H9 (cell line): ENCODE data around the gene GRIK3. TPM values are rescaled to one million over a fixed set of nuclear protein-coding genes. Genes with fewer than 3 reads are reported as not detected.

Source experiments
- DNase-seq: peaks from one replicate; pipeline ENCODE4 v3.0.0-alpha.2; 2017
- H2AFZ ChIP-seq: one replicate; pipeline ENCODE4 v1.6.1; 2013; ENCODE audit warnings: mild to moderate bottlenecking, low read length, control low read depth, moderate library complexity
- H2AK5ac ChIP-seq: 2 replicates; pipeline ENCODE4 v1.6.1; 2013; ENCODE audit warnings: low read length, control low read depth, mixed read lengths; ENCODE audit not compliant: insufficient read length
- H2BK120ac ChIP-seq: one replicate; pipeline ENCODE4 v1.6.1; 2013; ENCODE audit warnings: low read depth, mild to moderate bottlenecking, low read length, control low read depth, inconsistent platforms; ENCODE audit not compliant: poor library complexity, severe bottlenecking
- H2BK12ac ChIP-seq: 2 replicates; pipeline ENCODE4 v1.6.1; 2013; ENCODE audit warnings: low read length, control low read depth, mixed read lengths, low read depth; ENCODE audit not compliant: insufficient read length
- H2BK15ac ChIP-seq: 2 replicates; pipeline ENCODE4 v1.6.1; 2013; ENCODE audit warnings: low read depth, low read length, control low read depth
- H2BK20ac ChIP-seq: one replicate; pipeline ENCODE4 v1.6.1; 2013; ENCODE audit warnings: low read depth, mild to moderate bottlenecking, low read length, control low read depth, inconsistent platforms; ENCODE audit not compliant: poor library complexity, severe bottlenecking
- H2BK5ac ChIP-seq: 2 replicates; pipeline ENCODE4 v1.6.1; 2013; ENCODE audit warnings: low read length, control low read depth, mixed read lengths; ENCODE audit not compliant: insufficient read length
- H3K14ac ChIP-seq: 2 replicates; pipeline ENCODE4 v1.6.1; 2013; ENCODE audit warnings: low read length, control low read depth; ENCODE audit not compliant: insufficient read depth
- H3K18ac ChIP-seq: 2 replicates; pipeline ENCODE4 v1.6.1; 2013; ENCODE audit warnings: low read depth, mild to moderate bottlenecking, mixed read lengths, low read length, control low read depth; ENCODE audit not compliant: insufficient read length
- H3K23ac ChIP-seq: 2 replicates; pipeline ENCODE4 v1.6.1; 2013; ENCODE audit warnings: low read length, control low read depth, mixed read lengths, low read depth; ENCODE audit not compliant: insufficient read length
- H3K23me2 ChIP-seq: 2 replicates; pipeline ENCODE4 v1.6.1; 2013; ENCODE audit warnings: low read depth, mild to moderate bottlenecking, mixed read lengths, low read length, control low read depth; ENCODE audit not compliant: insufficient read length, poor library complexity, severe bottlenecking
- H3K27ac ChIP-seq: 2 replicates; pipeline ENCODE4 v1.5.1; 2013; ENCODE audit warnings: low read length, control low read depth, mixed read lengths, low read depth; ENCODE audit not compliant: insufficient read length
- H3K27me3 ChIP-seq: 2 replicates; pipeline ENCODE4 v1.6.1; 2013; ENCODE audit warnings: low read length, control low read depth, inconsistent platforms; ENCODE audit not compliant: insufficient read depth
- H3K4ac ChIP-seq: 2 replicates; pipeline ENCODE4 v1.6.1; 2013; ENCODE audit warnings: low read depth, mild to moderate bottlenecking, control low read depth, inconsistent platforms, low read length, moderate library complexity
- H3K4me1 ChIP-seq: 2 replicates; pipeline ENCODE4 v1.6.1; 2013; ENCODE audit warnings: low read length, control low read depth, inconsistent platforms; ENCODE audit not compliant: insufficient read depth
- H3K4me2 ChIP-seq: 2 replicates; pipeline ENCODE4 v1.6.1; 2013; ENCODE audit warnings: low read length, control low read depth, mixed read lengths; ENCODE audit not compliant: insufficient read length, insufficient read depth
- H3K56ac ChIP-seq: 2 replicates; pipeline ENCODE4 v1.6.1; 2013; ENCODE audit warnings: low read depth, mild to moderate bottlenecking, mixed read lengths, low read length, control low read depth; ENCODE audit not compliant: insufficient read length
- H3K79me1 ChIP-seq: 2 replicates; pipeline ENCODE4 v1.6.1; 2013; ENCODE audit warnings: low read depth, mild to moderate bottlenecking, moderate library complexity, low read length, control low read depth, inconsistent platforms; ENCODE audit not compliant: insufficient read depth, poor library complexity, severe bottlenecking
- H3K79me2 ChIP-seq: 2 replicates; pipeline ENCODE4 v1.6.1; 2013; ENCODE audit warnings: low read length, control low read depth, inconsistent platforms; ENCODE audit not compliant: insufficient read depth
- H3K9ac ChIP-seq: 2 replicates; pipeline ENCODE4 v1.6.1; 2013; ENCODE audit warnings: low read length, control low read depth, mixed read lengths; ENCODE audit not compliant: insufficient read length; ENCODE audit errors: extremely low read depth
- H3K9me3 ChIP-seq: one replicate; pipeline ENCODE4 v1.6.1; 2013; ENCODE audit warnings: low read depth, low read length, inconsistent platforms; ENCODE audit not compliant: control insufficient read depth
- H3T11ph ChIP-seq: one replicate; pipeline ENCODE4 v1.6.1; 2013; ENCODE audit warnings: mild to moderate bottlenecking, low read length, control low read depth, inconsistent platforms
- H4K20me1 ChIP-seq: one replicate; pipeline ENCODE4 v1.6.1; 2013; ENCODE audit not compliant: control insufficient read depth, insufficient read length, insufficient read depth
- H4K5ac ChIP-seq: 2 replicates; pipeline ENCODE4 v1.6.1; 2013; ENCODE audit warnings: low read depth, mild to moderate bottlenecking, mixed read lengths, low read length, control low read depth; ENCODE audit not compliant: insufficient read length
- H4K8ac ChIP-seq: replicated peaks from 2 replicates; pipeline ENCODE4 v1.6.1; 2013; ENCODE audit warnings: low read length, control low read depth, mixed read lengths, low read depth; ENCODE audit not compliant: insufficient read length
- H4K91ac ChIP-seq: 2 replicates; pipeline ENCODE4 v1.6.1; 2013; ENCODE audit warnings: low read depth, mild to moderate bottlenecking, moderate library complexity, mixed read lengths, low read length, control low read depth; ENCODE audit not compliant: insufficient read length
- H3K27ac Mint-ChIP-seq, 3 experiments: 2 replicates in 2 of 3; 3 replicates in 1 of 3; pipeline ENCODE4 v1.8.0; 2020 to 2021; ENCODE audit warnings: mixed read lengths in 3 of 3, mild to moderate bottlenecking in 1 of 3, moderate library complexity in 1 of 3
- H3K27me3 Mint-ChIP-seq: 2 replicates; pipeline ENCODE4 v1.8.0; 2021; ENCODE audit warnings: low read depth, mild to moderate bottlenecking, moderate library complexity, mixed read lengths
- H3K36me3 Mint-ChIP-seq, 3 experiments: 2 replicates in 2 of 3; 3 replicates in 1 of 3; pipeline ENCODE4 v1.8.0; 2020 to 2021; ENCODE audit warnings: low read depth in 3 of 3, mixed read lengths in 3 of 3; ENCODE audit not compliant: insufficient read depth in 1 of 3
- H3K4me1 Mint-ChIP-seq, 2 experiments: 2 replicates each; pipeline ENCODE4 v1.8.0; 2020; ENCODE audit warnings: mixed read lengths in 2 of 2
- H3K4me3 Mint-ChIP-seq, 2 experiments: 2 replicates in 1 of 2; 3 replicates in 1 of 2; pipeline ENCODE4 v1.8.0; 2020 to 2021; ENCODE audit warnings: mild to moderate bottlenecking in 2 of 2, mixed read lengths in 2 of 2, moderate library complexity in 1 of 2
- H3K9me3 Mint-ChIP-seq, 2 experiments: 2 replicates in 1 of 2; 3 replicates in 1 of 2; pipeline ENCODE4 v1.8.0; 2020; ENCODE audit warnings: mild to moderate bottlenecking in 2 of 2, mixed read lengths in 2 of 2, moderate library complexity in 1 of 2
- CTCF ChIP-seq: fragments of 200-600 bp; sonication (generic); conservative IDR thresholded peaks from 3 replicates; pipeline ENCODE4 v1.8.0; 2021; ENCODE audit warnings: antibody characterized with exemption, mild to moderate bottlenecking
- WGBS: extraction: QIAGEN DNeasy Blood & Tissue Kit; methylation state at CpG from one replicate; pipeline ENCODE4 v1.1.7; 2013; ENCODE audit warnings: missing lambda C conversion rate, low lambda C conversion rate, mixed read lengths; ENCODE audit not compliant: insufficient read length; ENCODE audit errors: extremely low coverage; 5-methylcytosine and 5-hydroxymethylcytosine counted together
- total RNA-seq: library from RNA; stranded (reverse); gene quantifications from 2 replicates; pipeline ENCODE4 v1.2.1, GENCODE V29; 2021

Gene GRIK3
- total RNA-seq, 1 experiment from 2014 or later = 1.7 TPM

- Histone ChIP-seq H2BK15ac (no peak overlapping the region), H3K27ac (no peak overlapping the region), H3K18ac (no peak overlapping the region), H3K9me3 (no peaks in the 10 kb centered on the region), H2BK5ac (no peak overlapping the region), H3K9ac (no peak overlapping the region), H3K4me1 (no peaks in the 10 kb centered on the region), H3K23me2 (no peaks in the 10 kb centered on the region), H3K79me2 (no peaks in the 10 kb centered on the region), H3K27me3 (no peaks in the 10 kb centered on the region), H4K91ac (no peak overlapping the region), H3K23ac (no peak overlapping the region), H3K4ac (no peak overlapping the region), H3K56ac (no peak overlapping the region), H3K79me1 (no peaks in the 10 kb centered on the region), H4K8ac (no peak overlapping the region), H3T11ph (no peak overlapping the region), H2BK120ac (no peak overlapping the region), H4K5ac (no peak overlapping the region), H3K14ac (no peak overlapping the region; the same call in 1 of the 2 replicates), H2BK20ac (no peak overlapping the region), H3K4me2 (no peak overlapping the region), H4K20me1 (no peaks in the 10 kb centered on the region), H2AFZ (no peak overlapping the region), H2AK5ac (no peak overlapping the region), H2BK12ac (no peak overlapping the region)
- H3K4me1 Mint-ChIP-seq = peaks cover 17 to 28% of the 10 kb centered on the region in 2 experiments
- WGBS = no CpG with 5 or more reads among the region's 21 CpGs
- DNase-seq = no peak
- H3K9me3 Mint-ChIP-seq = peaks cover 17 to 22% of the 10 kb centered on the region in 2 experiments
- H3K36me3 Mint-ChIP-seq = peaks cover 7 to 11% (median 9%) of the 10 kb centered on the region in 3 experiments; a peak in 4 of 7 replicates
- peaks cover 14% of the 10 kb centered on the region for H3K27me3 Mint-ChIP-seq
- no peak for TF ChIP-seq CTCF
- no peak overlapping the region for H3K4me3 Mint-ChIP-seq
- no peak overlapping the region; a peak in 2 of 7 replicates for H3K27ac Mint-ChIP-seq
These were observed 122.6 kb downstream of the GRIK3 start for GRCh38 chr1:36911561-36912364.
